ENCODE results near the gene KLHL15.

The KLHL15 gene

GRCh38 chrX:24037729-24038128 lies 10.7 kb upstream of the KLHL15 start:
- Histone ChIP-seq H3K4me2 (ENCODE audit: low read depth, low read length, poor library complexity, severe bottlenecking) (no peak overlapping the region), H3K4me1 (ENCODE audit: insufficient read depth, low read length, poor library complexity, severe bottlenecking) (no peaks in the 10 kb centered on the region), H3K36me3 (ENCODE audit: insufficient read depth, low read length) (no peaks in the 10 kb centered on the region), H3K79me2 (ENCODE audit: insufficient read depth, low read length) (no peaks in the 10 kb centered on the region), H3K4me3 (ENCODE audit: low read length, poor library complexity, severe bottlenecking) (no peak overlapping the region), H3K9me2 (replicated peaks; ENCODE audit: low read depth, low read length) (no peaks in the 10 kb centered on the region), H2AFZ (ENCODE audit: low read length) (no peak overlapping the region), H3F3A (ENCODE audit: low read depth) (no peaks in the 10 kb centered on the region), H4K20me1 (ENCODE audit: insufficient read depth, low read length, poor library complexity, severe bottlenecking) (no peaks in the 10 kb centered on the region), H3K9ac (ENCODE audit: low read depth, low read length, poor library complexity, severe bottlenecking) (no peak overlapping the region), H3K27me3 (ENCODE audit: insufficient read depth, low read length, poor library complexity, severe bottlenecking) (no peaks in the 10 kb centered on the region), H3K9me3 (ENCODE audit: insufficient read depth, low read depth, low read length) (no peaks in the 10 kb centered on the region)
- TF ChIP-seq EZH2phosphoT487 (IDR thresholded peaks at IDR 0.05; ENCODE audit: borderline replicate concordance) = no peak
- TF ChIP-seq CTCF (conservative IDR thresholded peaks at IDR 0.05; ENCODE audit: low read length) = no peak

DNA sequence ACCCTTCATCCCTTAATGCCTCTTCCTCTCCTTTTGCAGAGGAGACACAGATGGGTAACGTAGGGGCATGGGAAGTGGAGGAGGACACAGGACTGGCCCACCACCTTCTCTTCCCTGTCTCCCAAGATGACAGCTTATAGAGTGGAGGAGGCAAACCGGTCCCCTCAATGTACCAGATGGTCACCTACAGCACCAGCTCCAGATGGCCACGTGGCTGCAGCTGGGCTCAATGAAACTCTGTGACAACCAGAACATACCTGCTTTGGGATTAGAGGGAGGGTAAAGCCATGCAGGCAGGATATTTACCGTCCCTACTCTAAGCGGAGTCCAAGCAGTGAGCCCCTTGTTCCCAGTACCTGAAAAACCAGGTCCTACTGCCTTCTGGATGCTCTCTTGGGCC lies 7.5 kb upstream of the KLHL15 start:
- Histone ChIP-seq H3K9me3 (ENCODE audit: insufficient read depth, low read depth, low read length) (no peaks in the 10 kb centered on the region), H3K9ac (ENCODE audit: low read depth, low read length, poor library complexity, severe bottlenecking) (no peak overlapping the region), H3K9me2 (replicated peaks; ENCODE audit: low read depth, low read length) (no peaks in the 10 kb centered on the region), H2AFZ (ENCODE audit: low read length) (no peak overlapping the region), H3K36me3 (ENCODE audit: insufficient read depth, low read length) (no peaks in the 10 kb centered on the region), H3F3A (ENCODE audit: low read depth) (no peaks in the 10 kb centered on the region), H3K27me3 (ENCODE audit: insufficient read depth, low read length, poor library complexity, severe bottlenecking) (no peaks in the 10 kb centered on the region), H4K20me1 (ENCODE audit: insufficient read depth, low read length, poor library complexity, severe bottlenecking) (no peaks in the 10 kb centered on the region), H3K4me3 (ENCODE audit: low read length, poor library complexity, severe bottlenecking) (no peak overlapping the region), H3K4me2 (ENCODE audit: low read depth, low read length, poor library complexity, severe bottlenecking) (no peak overlapping the region), H3K4me1 (ENCODE audit: insufficient read depth, low read length, poor library complexity, severe bottlenecking) (no peaks in the 10 kb centered on the region), H3K79me2 (ENCODE audit: insufficient read depth, low read length) (no peaks in the 10 kb centered on the region)
- no peak for TF ChIP-seq CTCF (conservative IDR thresholded peaks at IDR 0.05; ENCODE audit: low read length)
- TF ChIP-seq EZH2phosphoT487 (IDR thresholded peaks at IDR 0.05; ENCODE audit: borderline replicate concordance) = no peak

DNA sequence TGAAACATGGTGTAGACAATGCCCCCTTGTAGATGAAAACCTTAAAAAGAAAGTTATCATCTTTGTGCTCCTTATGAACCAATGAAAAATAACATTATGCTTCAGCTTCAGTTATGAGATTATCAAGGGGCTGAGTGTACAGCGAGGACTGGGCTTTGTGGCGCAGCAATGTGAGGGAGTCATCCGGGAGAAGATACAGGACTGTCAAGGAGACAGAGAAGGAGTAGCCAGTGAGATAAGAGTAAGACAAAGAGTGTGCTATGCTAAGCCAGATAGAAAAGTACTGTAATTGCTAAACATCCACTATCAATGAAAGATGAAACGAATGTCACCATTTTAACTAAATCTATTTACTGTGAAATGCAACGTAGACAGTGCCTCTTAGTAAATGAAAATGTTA lies 3.6 kb upstream of the KLHL15 start:
- H3K36me3 ChIP-seq (ENCODE audit: insufficient read depth, low read length) = no peaks in the 10 kb centered on the region
- H2AFZ ChIP-seq (ENCODE audit: low read length) = no peak overlapping the region
- no peaks in the 10 kb centered on the region for H3K27me3 ChIP-seq (ENCODE audit: insufficient read depth, low read length, poor library complexity, severe bottlenecking)

More for the DNA sequence above, 3.6 kb upstream of the KLHL15 start:
- no peaks in the 10 kb centered on the region for H3F3A ChIP-seq (ENCODE audit: low read depth)
- no peak overlapping the region for H3K9ac ChIP-seq (ENCODE audit: low read depth, low read length, poor library complexity, severe bottlenecking)
- no peaks in the 10 kb centered on the region for H3K79me2 ChIP-seq (ENCODE audit: insufficient read depth, low read length)
- H3K4me1 ChIP-seq (ENCODE audit: insufficient read depth, low read length, poor library complexity, severe bottlenecking) = peaks cover 5% of the 10 kb centered on the region
- H3K9me2 ChIP-seq (replicated peaks; ENCODE audit: low read depth, low read length) = no peaks in the 10 kb centered on the region
- no peak overlapping the region for H3K4me3 ChIP-seq (ENCODE audit: low read length, poor library complexity, severe bottlenecking)
- H3K4me2 ChIP-seq (ENCODE audit: low read depth, low read length, poor library complexity, severe bottlenecking) = no peak overlapping the region
- H4K20me1 ChIP-seq (ENCODE audit: insufficient read depth, low read length, poor library complexity, severe bottlenecking) = no peaks in the 10 kb centered on the region
- H3K9me3 ChIP-seq (ENCODE audit: insufficient read depth, low read depth, low read length) = no peaks in the 10 kb centered on the region
- TF ChIP-seq CTCF (conservative IDR thresholded peaks at IDR 0.05; ENCODE audit: low read length) = no peak
- no peak for TF ChIP-seq EZH2phosphoT487 (IDR thresholded peaks at IDR 0.05; ENCODE audit: borderline replicate concordance)

All from Loucy (cell line).